B cell (primary cell): ENCODE data around the gene MAP3K7. TPM values are rescaled to one million over a fixed set of nuclear protein-coding genes. Genes with fewer than 3 reads are reported as not detected.
A peak's percentile ranks its signal among the peaks of the same experiment; 100 is the strongest.

Source experiments
- ATAC-seq: fragments of 200-7000 bp; cut with Tn5 transposase; one replicate; pipeline ENCODE4 v1.10.0; 2021; ENCODE audit warnings: low read depth, mild to moderate bottlenecking, moderate number of reproducible peaks, moderate library complexity
- CTCF ChIA-PET: fragments of 350-600 bp; sonication (Branson Sonifier 250); formaldehyde crosslinking; loops from one replicate; lab custom pipeline; 2021; ENCODE audit warnings: antibody characterized with exemption, inconsistent platforms; lab: Charles Lee
- POLR2A ChIA-PET: fragments of 350-600 bp; sonication (Branson Sonifier 250); formaldehyde crosslinking; loops from one replicate; lab custom pipeline; 2021; ENCODE audit warnings: antibody characterized with exemption; lab: Charles Lee
- DNase-seq: peaks from one replicate; pipeline ENCODE4 v3.0.0; 2013
- H2AFZ ChIP-seq: 2 replicates; pipeline ENCODE4 v1.6.1; 2012; ENCODE audit warnings: mild to moderate bottlenecking, low read depth, low read length; ENCODE audit not compliant: insufficient read depth, poor library complexity, severe bottlenecking
- H3K27ac ChIP-seq, 2 donors: 1 replicate in 1 of 2; 2 replicates in 1 of 2; pipeline ENCODE4 v1.5.1; 2012 to 2013; ENCODE audit warnings: low read length in 2 of 2, mild to moderate bottlenecking in 2 of 2, moderate library complexity in 1 of 2
- H3K27me3 ChIP-seq, 4 experiments: fragments of 200-600 bp in 1 of 4; sonication (generic) in 1 of 4; replicated peaks in 1 of 4; 1 replicate in 2 of 4; 2 replicates in 2 of 4; pipeline versions ENCODE4 v1.6.1 to v1.7.0; 2013 to 2016; ENCODE audit warnings: low read length in 3 of 4, mild to moderate bottlenecking in 2 of 4, mixed read lengths in 1 of 4, moderate library complexity in 1 of 4; ENCODE audit not compliant: insufficient read depth in 4 of 4, control insufficient read depth in 3 of 4; ENCODE audit errors: control extremely low read depth in 1 of 4
- H3K36me3 ChIP-seq, 2 experiments: replicated peaks in 1 of 2; 1 replicate in 1 of 2; 2 replicates in 1 of 2; pipeline versions ENCODE4 v1.6.1 to v1.7.1; 2013; ENCODE audit warnings: low read length in 1 of 2; ENCODE audit not compliant: insufficient read depth in 2 of 2, control insufficient read depth in 1 of 2; ENCODE audit errors: control extremely low read depth in 1 of 2, extremely low read depth in 1 of 2
- H3K4me1 ChIP-seq, 2 donors: fragments of 200-600 bp in 1 of 2; sonication (generic) in 1 of 2; 1 replicate in 1 of 2; 2 replicates in 1 of 2; pipeline versions ENCODE4 v1.5.1 to v1.6.1; 2013 to 2017; ENCODE audit warnings: low read length in 2 of 2; ENCODE audit not compliant: control insufficient read depth in 2 of 2, insufficient read depth in 2 of 2
- H3K4me2 ChIP-seq: replicated peaks from 2 replicates; pipeline ENCODE3; 2012; ENCODE audit warnings: mild to moderate bottlenecking, low read depth, low read length; ENCODE audit not compliant: poor library complexity, severe bottlenecking
- H3K4me3 ChIP-seq, 5 experiments: fragments of 200-600 bp in 1 of 5; sonication (generic) in 1 of 5; 1 replicate in 3 of 5; 2 replicates in 2 of 5; pipeline versions ENCODE4 v1.5.1 to v1.7.0; 2011 to 2016; ENCODE audit warnings: low read length in 4 of 5, mild to moderate bottlenecking in 4 of 5, low read depth in 2 of 5, control low read depth in 1 of 5, moderate library complexity in 1 of 5; ENCODE audit not compliant: insufficient read depth in 1 of 5; ENCODE audit errors: control extremely low read depth in 1 of 5, extremely low read depth in 1 of 5
- H3K79me2 ChIP-seq: fragments of 200-600 bp; sonication (generic); one replicate; pipeline ENCODE4 v1.6.0; 2016; ENCODE audit warnings: low read length; ENCODE audit not compliant: control insufficient read depth, insufficient read depth
- H3K9ac ChIP-seq: fragments of 200-600 bp; sonication (generic); 2 replicates; pipeline ENCODE4 v1.6.1; 2017; ENCODE audit warnings: mild to moderate bottlenecking, low read length, moderate library complexity
- H3K9me3 ChIP-seq, 3 donors: one replicate each; pipeline versions ENCODE4 v1.6.1 to v1.7.1; 2013; ENCODE audit warnings: low read length in 2 of 3; ENCODE audit not compliant: control insufficient read depth in 2 of 3, insufficient read depth in 1 of 3; ENCODE audit errors: control extremely low read depth in 1 of 3
- H4K20me1 ChIP-seq: 2 replicates; pipeline ENCODE4 v1.6.0; 2012; ENCODE audit warnings: mild to moderate bottlenecking, low read length; ENCODE audit not compliant: insufficient read depth, control insufficient read depth, poor library complexity, severe bottlenecking
- H3K27ac Mint-ChIP-seq: one replicate; pipeline ENCODE4 v1.8.0; 2021; ENCODE audit warnings: mixed read lengths
- H3K27me3 Mint-ChIP-seq: one replicate; pipeline ENCODE4 v1.8.0; 2021; ENCODE audit warnings: mixed read lengths
- H3K4me1 Mint-ChIP-seq: one replicate; pipeline ENCODE4 v1.8.0; 2021; ENCODE audit warnings: mixed read lengths
- H3K4me3 Mint-ChIP-seq: one replicate; pipeline ENCODE4 v1.8.0; 2021; ENCODE audit warnings: mixed read lengths
- H3K9me3 Mint-ChIP-seq: one replicate; pipeline ENCODE4 v1.8.0; 2022; ENCODE audit warnings: mixed read lengths; ENCODE audit not compliant: insufficient read depth
- CTCF ChIP-seq: fragments of 200-600 bp; IDR thresholded peaks from one replicate; pipeline ENCODE4 v1.8.0; 2022; ENCODE audit warnings: antibody characterized with exemption, mild to moderate bottlenecking
- EZH2 ChIP-seq: IDR thresholded peaks from 2 replicates; pipeline ENCODE4 v1.6.1; 2012; ENCODE audit warnings: borderline replicate concordance, low read depth, mild to moderate bottlenecking, moderate library complexity, low read length; ENCODE audit not compliant: insufficient read depth, poor library complexity, severe bottlenecking
- WGBS: methylation state at CpG from one replicate; pipeline ENCODE4 v1.1.5; 2013; ENCODE audit warnings: missing lambda C conversion rate; ENCODE audit not compliant: insufficient coverage; 5-methylcytosine and 5-hydroxymethylcytosine counted together
- intact Hi-C: fragments of 100-400 bp; cut with micrococcal nuclease; formaldehyde crosslinking; loops from one replicate; pipeline ENCODE4 v1.10.0; 2022
- polyA plus RNA-seq: library from polyadenylated mRNA; depleted of rRNA; stranded (reverse); fragments of >200 nt; gene quantifications from 2 replicates; pipeline ENCODE4 v1.2.3, GENCODE V29; 2012
- total RNA-seq, 2 donors: library from RNA; stranded (reverse); fragments of 120-200 nt in 1 of 2; gene quantifications; 1 replicate in 1 of 2; 2 replicates in 1 of 2; pipeline versions ENCODE4 v1.2.3 to v1.2.4, GENCODE V29; 2013 to 2022

Gene MAP3K7
- total and polyA plus RNA-seq, 2 donors (not counting 1 experiment from before 2014, with no cell fraction given), result 15.0 to 32.8 TPM

- intact Hi-C loops, result no loop called here
- H3K4me1 Mint-ChIP-seq, result peaks cover 13% of the 10 kb centered on the region
- no peaks in the 10 kb centered on the region for H3K9me3 Mint-ChIP-seq
- ATAC-seq (no peak), DNase-seq (no peak)
- no CpG with 5 or more reads among the region's 2 CpGs for WGBS
- ChIA-PET CTCF (interaction anchor here (1.3 to 1.9 kb wide), 2 partner anchors 12 to 634 kb away, joined by 4 to 5 read pairs; partner anchors contain the start of gene MAP3K7), POLR2A (no interaction called here)
- Histone ChIP-seq H3K27ac (no peak overlapping the region), H3K4me1 (peaks cover 0 to 4% of the 10 kb centered on the region in 2 donors), H3K9me3 (no peaks in the 10 kb centered on the region), H3K4me3 (no peak overlapping the region), H3K79me2 (peaks cover 44% of the 10 kb centered on the region), H3K4me2 (no peak overlapping the region), H3K27me3 (no peaks in the 10 kb centered on the region), H3K9ac (no peak overlapping the region), H3K36me3 (peaks cover 1 to 5% of the 10 kb centered on the region in 2 experiments), H4K20me1 (peaks cover 33% of the 10 kb centered on the region), H2AFZ (no peak overlapping the region)
- no peak overlapping the region for H3K27ac Mint-ChIP-seq
- H3K27me3 Mint-ChIP-seq, result no peaks in the 10 kb centered on the region
- TF ChIP-seq EZH2, result no peak
- TF ChIP-seq CTCF, result no peak
- H3K4me3 Mint-ChIP-seq, result no peak overlapping the region
Measured at GRCh38 chr6:90574610-90575009, 12.3 kb downstream of the MAP3K7 start.

GRCh38 chr6:90573624-90574023 is 13.2 kb downstream of the MAP3K7 start:
- DNase-seq (no peak), ATAC-seq (no peak)
- H3K9me3 Mint-ChIP-seq, result no peaks in the 10 kb centered on the region
- TF ChIP-seq EZH2, result no peak
- TF ChIP-seq CTCF, result no peak
- ChIA-PET CTCF (no interaction called here), POLR2A (no interaction called here)
- Histone ChIP-seq H2AFZ (no peak overlapping the region), H3K36me3 (peaks cover 4 to 9% of the 10 kb centered on the region in 2 experiments), H3K27me3 (no peaks in the 10 kb centered on the region), H3K9ac (no peak overlapping the region), H3K4me2 (no peak overlapping the region), H3K27ac (peak overlapping the region in 1 of 2 donors; percentile 5), H3K79me2 (peaks cover 38% of the 10 kb centered on the region), H3K9me3 (no peaks in the 10 kb centered on the region), H3K4me3 (no peak overlapping the region), H3K4me1 (peaks cover 0 to 4% of the 10 kb centered on the region in 2 donors), H4K20me1 (peaks cover 32% of the 10 kb centered on the region)
- H3K27me3 Mint-ChIP-seq, result no peaks in the 10 kb centered on the region
- WGBS, result no CpG with 5 or more reads among the region's 1 CpG
- no peak overlapping the region for H3K4me3 Mint-ChIP-seq
- peaks cover 12% of the 10 kb centered on the region for H3K4me1 Mint-ChIP-seq
- intact Hi-C loops, result no loop called here
- H3K27ac Mint-ChIP-seq, result no peak overlapping the region
